DND-41 (cell line): ENCODE results near the gene NKD1.

Experiments used
- CTCF ChIP-seq: IDR thresholded peaks from 2 replicates; pipeline ENCODE4 v1.5.1; 2012; ENCODE audit warnings: borderline replicate concordance, low read length, moderate library complexity, mild to moderate bottlenecking; ENCODE audit not compliant: poor library complexity, severe bottlenecking; ENCODE audit errors: extremely low read depth
- EZH2 ChIP-seq: IDR thresholded peaks from 3 replicates; pipeline ENCODE4 v1.6.1; 2012; ENCODE audit warnings: borderline replicate concordance, low read depth, mild to moderate bottlenecking, moderate library complexity, low read length, inconsistent platforms; ENCODE audit not compliant: severe bottlenecking

- TF ChIP-seq CTCF, result no peak
- TF ChIP-seq EZH2, result no peak
Observed at GRCh38 chr16:50681021-50681885, 133.1 kb downstream of the NKD1 start, which contains the start of gene SNX20.
